H9 (cell line): ENCODE data around the gene GXYLT1. TPM values are rescaled to one million over a fixed set of nuclear protein-coding genes. Genes with fewer than 3 reads are reported as not detected.

ENCODE experiments used
- DNase-seq: peaks from one replicate; pipeline ENCODE4 v3.0.0-alpha.2; 2017
- H2AFZ ChIP-seq: one replicate; pipeline ENCODE4 v1.6.1; 2013; ENCODE audit warnings: mild to moderate bottlenecking, low read length, control low read depth, moderate library complexity
- H2AK5ac ChIP-seq: 2 replicates; pipeline ENCODE4 v1.6.1; 2013; ENCODE audit warnings: low read length, control low read depth, mixed read lengths; ENCODE audit not compliant: insufficient read length
- H2BK120ac ChIP-seq: one replicate; pipeline ENCODE4 v1.6.1; 2013; ENCODE audit warnings: low read depth, mild to moderate bottlenecking, low read length, control low read depth, inconsistent platforms; ENCODE audit not compliant: poor library complexity, severe bottlenecking
- H2BK12ac ChIP-seq: 2 replicates; pipeline ENCODE4 v1.6.1; 2013; ENCODE audit warnings: low read length, control low read depth, mixed read lengths, low read depth; ENCODE audit not compliant: insufficient read length
- H2BK15ac ChIP-seq: 2 replicates; pipeline ENCODE4 v1.6.1; 2013; ENCODE audit warnings: low read depth, low read length, control low read depth
- H2BK20ac ChIP-seq: one replicate; pipeline ENCODE4 v1.6.1; 2013; ENCODE audit warnings: low read depth, mild to moderate bottlenecking, low read length, control low read depth, inconsistent platforms; ENCODE audit not compliant: poor library complexity, severe bottlenecking
- H2BK5ac ChIP-seq: 2 replicates; pipeline ENCODE4 v1.6.1; 2013; ENCODE audit warnings: low read length, control low read depth, mixed read lengths; ENCODE audit not compliant: insufficient read length
- H3K14ac ChIP-seq: 2 replicates; pipeline ENCODE4 v1.6.1; 2013; ENCODE audit warnings: low read length, control low read depth; ENCODE audit not compliant: insufficient read depth
- H3K18ac ChIP-seq: 2 replicates; pipeline ENCODE4 v1.6.1; 2013; ENCODE audit warnings: low read depth, mild to moderate bottlenecking, mixed read lengths, low read length, control low read depth; ENCODE audit not compliant: insufficient read length
- H3K23ac ChIP-seq: 2 replicates; pipeline ENCODE4 v1.6.1; 2013; ENCODE audit warnings: low read length, control low read depth, mixed read lengths, low read depth; ENCODE audit not compliant: insufficient read length
- H3K23me2 ChIP-seq: 2 replicates; pipeline ENCODE4 v1.6.1; 2013; ENCODE audit warnings: low read depth, mild to moderate bottlenecking, mixed read lengths, low read length, control low read depth; ENCODE audit not compliant: insufficient read length, poor library complexity, severe bottlenecking
- H3K27ac ChIP-seq: 2 replicates; pipeline ENCODE4 v1.5.1; 2013; ENCODE audit warnings: low read length, control low read depth, mixed read lengths, low read depth; ENCODE audit not compliant: insufficient read length
- H3K27me3 ChIP-seq: 2 replicates; pipeline ENCODE4 v1.6.1; 2013; ENCODE audit warnings: low read length, control low read depth, inconsistent platforms; ENCODE audit not compliant: insufficient read depth
- H3K4ac ChIP-seq: 2 replicates; pipeline ENCODE4 v1.6.1; 2013; ENCODE audit warnings: low read depth, mild to moderate bottlenecking, control low read depth, inconsistent platforms, low read length, moderate library complexity
- H3K4me1 ChIP-seq: 2 replicates; pipeline ENCODE4 v1.6.1; 2013; ENCODE audit warnings: low read length, control low read depth, inconsistent platforms; ENCODE audit not compliant: insufficient read depth
- H3K4me2 ChIP-seq: 2 replicates; pipeline ENCODE4 v1.6.1; 2013; ENCODE audit warnings: low read length, control low read depth, mixed read lengths; ENCODE audit not compliant: insufficient read length, insufficient read depth
- H3K56ac ChIP-seq: 2 replicates; pipeline ENCODE4 v1.6.1; 2013; ENCODE audit warnings: low read depth, mild to moderate bottlenecking, mixed read lengths, low read length, control low read depth; ENCODE audit not compliant: insufficient read length
- H3K79me1 ChIP-seq: 2 replicates; pipeline ENCODE4 v1.6.1; 2013; ENCODE audit warnings: low read depth, mild to moderate bottlenecking, moderate library complexity, low read length, control low read depth, inconsistent platforms; ENCODE audit not compliant: insufficient read depth, poor library complexity, severe bottlenecking
- H3K79me2 ChIP-seq: 2 replicates; pipeline ENCODE4 v1.6.1; 2013; ENCODE audit warnings: low read length, control low read depth, inconsistent platforms; ENCODE audit not compliant: insufficient read depth
- H3K9ac ChIP-seq: 2 replicates; pipeline ENCODE4 v1.6.1; 2013; ENCODE audit warnings: low read length, control low read depth, mixed read lengths; ENCODE audit not compliant: insufficient read length; ENCODE audit errors: extremely low read depth
- H3K9me3 ChIP-seq: one replicate; pipeline ENCODE4 v1.6.1; 2013; ENCODE audit warnings: low read depth, low read length, inconsistent platforms; ENCODE audit not compliant: control insufficient read depth
- H3T11ph ChIP-seq: one replicate; pipeline ENCODE4 v1.6.1; 2013; ENCODE audit warnings: mild to moderate bottlenecking, low read length, control low read depth, inconsistent platforms
- H4K20me1 ChIP-seq: one replicate; pipeline ENCODE4 v1.6.1; 2013; ENCODE audit not compliant: control insufficient read depth, insufficient read length, insufficient read depth
- H4K5ac ChIP-seq: 2 replicates; pipeline ENCODE4 v1.6.1; 2013; ENCODE audit warnings: low read depth, mild to moderate bottlenecking, mixed read lengths, low read length, control low read depth; ENCODE audit not compliant: insufficient read length
- H4K8ac ChIP-seq: replicated peaks from 2 replicates; pipeline ENCODE4 v1.6.1; 2013; ENCODE audit warnings: low read length, control low read depth, mixed read lengths, low read depth; ENCODE audit not compliant: insufficient read length
- H4K91ac ChIP-seq: 2 replicates; pipeline ENCODE4 v1.6.1; 2013; ENCODE audit warnings: low read depth, mild to moderate bottlenecking, moderate library complexity, mixed read lengths, low read length, control low read depth; ENCODE audit not compliant: insufficient read length
- H3K27ac Mint-ChIP-seq, 3 experiments: 2 replicates in 2 of 3; 3 replicates in 1 of 3; pipeline ENCODE4 v1.8.0; 2020 to 2021; ENCODE audit warnings: mixed read lengths in 3 of 3, mild to moderate bottlenecking in 1 of 3, moderate library complexity in 1 of 3
- H3K27me3 Mint-ChIP-seq: 2 replicates; pipeline ENCODE4 v1.8.0; 2021; ENCODE audit warnings: low read depth, mild to moderate bottlenecking, moderate library complexity, mixed read lengths
- H3K36me3 Mint-ChIP-seq, 3 experiments: 2 replicates in 2 of 3; 3 replicates in 1 of 3; pipeline ENCODE4 v1.8.0; 2020 to 2021; ENCODE audit warnings: low read depth in 3 of 3, mixed read lengths in 3 of 3; ENCODE audit not compliant: insufficient read depth in 1 of 3
- H3K4me1 Mint-ChIP-seq, 2 experiments: 2 replicates each; pipeline ENCODE4 v1.8.0; 2020; ENCODE audit warnings: mixed read lengths in 2 of 2
- H3K4me3 Mint-ChIP-seq, 2 experiments: 2 replicates in 1 of 2; 3 replicates in 1 of 2; pipeline ENCODE4 v1.8.0; 2020 to 2021; ENCODE audit warnings: mild to moderate bottlenecking in 2 of 2, mixed read lengths in 2 of 2, moderate library complexity in 1 of 2
- H3K9me3 Mint-ChIP-seq, 2 experiments: 2 replicates in 1 of 2; 3 replicates in 1 of 2; pipeline ENCODE4 v1.8.0; 2020; ENCODE audit warnings: mild to moderate bottlenecking in 2 of 2, mixed read lengths in 2 of 2, moderate library complexity in 1 of 2
- WGBS: extraction: QIAGEN DNeasy Blood & Tissue Kit; methylation state at CpG from one replicate; pipeline ENCODE4 v1.1.7; 2013; ENCODE audit warnings: missing lambda C conversion rate, low lambda C conversion rate, mixed read lengths; ENCODE audit not compliant: insufficient read length; ENCODE audit errors: extremely low coverage; 5-methylcytosine and 5-hydroxymethylcytosine counted together
- total RNA-seq: library from RNA; stranded (reverse); gene quantifications from 2 replicates; pipeline ENCODE4 v1.2.1, GENCODE V29; 2021
- TF ChIP-seq, protein P1 (sequence below): fragments of 200-600 bp; sonication (generic); conservative IDR thresholded peaks from 3 replicates; pipeline ENCODE4 v1.8.0; 2021; ENCODE audit warnings: antibody characterized with exemption, mild to moderate bottlenecking

GXYLT1 gene
- total RNA-seq, 1 experiment from 2014 or later = 14.5 TPM

GRCh38 chr12:42103155-42103554 is 41.5 kb downstream of the GXYLT1 start:
- Histone ChIP-seq H2BK120ac (no peak overlapping the region), H3K23ac (no peak overlapping the region), H3K4me2 (no peak overlapping the region), H2BK5ac (no peak overlapping the region), H3K18ac (no peak overlapping the region), H3K4me1 (no peaks in the 10 kb centered on the region), H4K91ac (no peak overlapping the region), H2AK5ac (no peak overlapping the region), H2BK20ac (no peak overlapping the region), H3K9ac (no peak overlapping the region), H2BK15ac (no peak overlapping the region), H4K20me1 (no peaks in the 10 kb centered on the region), H3T11ph (no peak overlapping the region), H3K27ac (no peak overlapping the region), H3K56ac (no peak overlapping the region), H4K5ac (no peak overlapping the region), H4K8ac (no peak overlapping the region), H3K79me1 (no peaks in the 10 kb centered on the region), H3K4ac (no peak overlapping the region), H2BK12ac (no peak overlapping the region), H3K23me2 (no peaks in the 10 kb centered on the region), H2AFZ (no peak overlapping the region), H3K79me2 (no peaks in the 10 kb centered on the region), H3K14ac (no peak overlapping the region), H3K27me3 (no peaks in the 10 kb centered on the region), H3K9me3 (no peaks in the 10 kb centered on the region)
- TF ChIP-seq, protein P1, sequence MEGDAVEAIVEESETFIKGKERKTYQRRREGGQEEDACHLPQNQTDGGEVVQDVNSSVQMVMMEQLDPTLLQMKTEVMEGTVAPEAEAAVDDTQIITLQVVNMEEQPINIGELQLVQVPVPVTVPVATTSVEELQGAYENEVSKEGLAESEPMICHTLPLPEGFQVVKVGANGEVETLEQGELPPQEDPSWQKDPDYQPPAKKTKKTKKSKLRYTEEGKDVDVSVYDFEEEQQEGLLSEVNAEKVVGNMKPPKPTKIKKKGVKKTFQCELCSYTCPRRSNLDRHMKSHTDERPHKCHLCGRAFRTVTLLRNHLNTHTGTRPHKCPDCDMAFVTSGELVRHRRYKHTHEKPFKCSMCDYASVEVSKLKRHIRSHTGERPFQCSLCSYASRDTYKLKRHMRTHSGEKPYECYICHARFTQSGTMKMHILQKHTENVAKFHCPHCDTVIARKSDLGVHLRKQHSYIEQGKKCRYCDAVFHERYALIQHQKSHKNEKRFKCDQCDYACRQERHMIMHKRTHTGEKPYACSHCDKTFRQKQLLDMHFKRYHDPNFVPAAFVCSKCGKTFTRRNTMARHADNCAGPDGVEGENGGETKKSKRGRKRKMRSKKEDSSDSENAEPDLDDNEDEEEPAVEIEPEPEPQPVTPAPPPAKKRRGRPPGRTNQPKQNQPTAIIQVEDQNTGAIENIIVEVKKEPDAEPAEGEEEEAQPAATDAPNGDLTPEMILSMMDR = no peak
- WGBS = no CpG with 5 or more reads among the region's 4 CpGs
- no peak for DNase-seq
- no peak overlapping the region for H3K27ac Mint-ChIP-seq
- no peaks in the 10 kb centered on the region for H3K4me1 Mint-ChIP-seq
- no peaks in the 10 kb centered on the region for H3K9me3 Mint-ChIP-seq
- peaks cover 0 to 2% (median 0%) of the 10 kb centered on the region in 3 experiments; a peak in 2 of 7 replicates for H3K36me3 Mint-ChIP-seq
- no peaks in the 10 kb centered on the region for H3K27me3 Mint-ChIP-seq
- no peak overlapping the region for H3K4me3 Mint-ChIP-seq
